Activated CD4-positive, alpha-beta T cell treated with anti-CD3 and anti-CD28 coated beads for 1 hour (primary cell): ENCODE data around the gene FOXN1.
"Not testable (repeated sequence)": the region's sequence is repeated elsewhere in the genome, so short reads cannot be mapped to it uniquely, and the experiment has no call there.

Experiments used
- DNase-seq: peaks from one replicate; pipeline ENCODE4 v3.0.0-alpha.2; 2020

Gene FOXN1

DNA sequence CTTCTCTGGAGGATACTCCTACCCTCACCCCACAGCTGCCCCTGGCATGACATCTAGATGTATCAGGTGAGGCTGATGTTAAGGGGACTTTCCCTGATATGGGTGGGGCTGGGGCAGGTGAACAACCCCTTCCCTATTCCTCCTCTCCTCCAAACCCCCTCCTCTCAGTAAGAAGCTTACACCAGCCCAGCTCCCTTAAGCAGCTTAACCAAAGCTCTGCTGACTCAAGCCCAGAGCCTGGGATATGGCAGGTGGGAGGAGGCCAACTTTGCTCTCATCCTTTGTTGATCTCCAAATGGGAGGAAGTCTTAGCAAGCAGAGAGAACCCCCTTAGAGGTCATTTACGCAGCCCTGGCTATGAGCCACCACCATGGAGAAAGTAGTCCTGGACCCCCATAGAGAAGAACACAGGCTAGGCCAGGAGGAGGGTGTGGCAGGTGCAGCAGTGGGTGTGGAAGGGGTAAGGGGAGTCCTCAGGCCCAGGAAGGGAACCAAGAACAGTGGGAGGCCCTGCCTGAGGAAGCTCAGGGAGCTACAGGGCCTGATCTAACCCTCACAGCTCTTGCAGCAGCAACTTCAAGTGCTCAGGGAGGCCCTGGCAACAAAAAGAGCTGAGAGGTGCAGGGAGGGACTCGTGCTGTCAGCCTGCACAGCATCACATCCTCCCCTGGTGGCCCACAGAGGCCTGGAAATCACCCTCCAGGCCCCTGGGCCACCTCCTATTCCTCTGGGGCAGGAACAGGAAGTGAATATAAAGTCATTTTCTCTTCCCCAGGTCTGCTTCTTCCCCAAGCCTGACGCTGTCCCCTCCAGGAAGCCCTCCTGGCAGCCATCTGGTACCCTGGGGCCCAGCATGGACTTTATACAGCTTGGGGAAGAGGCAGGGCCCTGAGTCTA lies 43.3 kb downstream of the FOXN1 start:
- DNase-seq = peak; percentile 29

DNA sequence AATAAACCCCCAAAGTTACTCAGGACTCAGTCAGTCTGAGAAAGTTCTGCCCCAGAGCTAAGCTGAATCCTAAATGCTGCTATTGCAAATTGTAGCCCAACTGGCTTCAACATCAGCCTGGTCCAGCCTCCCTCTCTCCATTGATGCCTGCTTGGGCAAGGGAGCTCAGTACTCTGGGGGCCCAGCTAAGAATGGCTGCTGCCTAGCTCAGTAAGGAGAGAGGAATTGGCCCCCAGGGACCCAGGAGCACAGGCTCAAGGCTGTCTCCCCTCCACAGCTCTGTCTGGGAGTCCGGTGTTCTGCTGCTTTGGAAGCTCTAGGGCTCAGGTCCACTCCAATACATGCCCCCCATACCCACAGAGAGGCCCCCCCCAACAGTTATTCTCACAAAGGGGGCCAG lies 44.7 kb downstream of the FOXN1 start:
- no peak for DNase-seq

- no peak for DNase-seq
These were observed 45.5 kb downstream of the FOXN1 start for GRCh38 chr17:28551421-28552175.

- peak; percentile 60 for DNase-seq
These were observed 46.2 kb downstream of the FOXN1 start, which contains the start of gene UNC119 for GRCh38 chr17:28552176-28552999. Gene UNC119, minus strand, starts transcription at chr17:28552624. Its CDS starts 67 bp downstream, at chr17:28552557.

- no peak for DNase-seq
These were observed 46.9 kb downstream of the FOXN1 start for GRCh38 chr17:28553000-28553505.

- DNase-seq = no peak
These were observed 48.4 kb downstream of the FOXN1 start for GRCh38 chr17:28554565-28554964.

GRCh38 chr17:28555022-28555421 lies 48.9 kb downstream of the FOXN1 start:
- DNase-seq = no peak

GRCh38 chr17:28563475-28563874 lies 57.3 kb downstream of the FOXN1 start:
- no peak for DNase-seq

- DNase-seq = no peak
These were observed 61.5 kb downstream of the FOXN1 start for GRCh38 chr17:28567604-28568003.

DNA sequence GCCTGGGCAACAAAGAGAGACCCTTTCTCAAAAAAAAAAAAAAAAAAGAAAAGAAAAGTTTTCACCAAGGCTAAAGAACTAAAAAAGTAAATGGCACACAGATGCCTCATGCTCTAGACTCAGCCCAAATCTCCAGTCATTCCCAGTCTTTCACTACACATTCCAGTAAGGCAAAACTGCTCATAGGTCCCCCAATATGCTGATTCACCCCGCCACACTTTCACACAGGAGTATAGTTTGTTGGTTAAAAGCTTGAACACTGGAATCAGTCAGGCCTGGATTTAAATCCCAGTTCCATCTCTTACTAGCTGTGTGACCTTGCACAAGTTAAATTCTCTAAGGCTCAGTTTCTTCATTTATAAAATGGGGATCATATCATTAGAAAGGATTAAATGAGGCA lies 63.3 kb downstream of the FOXN1 start:
- DNase-seq = no peak

DNA sequence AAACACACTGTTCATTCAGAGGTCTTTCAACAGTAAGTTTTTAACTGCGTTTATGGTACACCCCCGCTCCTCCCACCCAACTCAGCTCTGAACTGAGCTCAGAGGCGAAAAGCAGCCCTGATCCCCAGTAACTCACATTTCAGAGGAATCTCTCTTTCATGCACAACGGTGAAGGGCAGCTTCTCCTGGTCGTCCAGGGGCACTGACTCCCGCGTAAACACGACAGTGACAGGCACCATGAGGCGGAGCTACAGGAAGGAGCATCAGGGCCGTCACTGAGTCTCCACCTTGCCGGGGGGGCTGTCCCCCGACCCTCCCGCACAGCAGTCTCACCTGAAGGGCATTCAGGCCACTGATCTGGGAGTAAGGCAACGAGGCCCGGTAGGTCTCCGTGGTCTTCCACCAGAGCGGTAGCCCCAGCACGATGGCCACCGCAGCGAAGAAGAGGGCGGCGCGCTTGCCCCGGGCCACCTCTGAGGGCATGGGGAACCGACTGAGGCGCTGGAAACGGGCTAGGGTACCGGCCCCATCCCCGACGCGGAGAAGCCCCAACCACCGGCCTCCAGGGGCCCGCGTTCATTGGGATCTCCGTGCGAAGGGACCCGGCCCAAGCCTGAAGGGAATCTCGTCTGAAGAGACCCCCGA lies 64.7 kb downstream of the FOXN1 start:
- DNase-seq = peak; percentile 31

DNA sequence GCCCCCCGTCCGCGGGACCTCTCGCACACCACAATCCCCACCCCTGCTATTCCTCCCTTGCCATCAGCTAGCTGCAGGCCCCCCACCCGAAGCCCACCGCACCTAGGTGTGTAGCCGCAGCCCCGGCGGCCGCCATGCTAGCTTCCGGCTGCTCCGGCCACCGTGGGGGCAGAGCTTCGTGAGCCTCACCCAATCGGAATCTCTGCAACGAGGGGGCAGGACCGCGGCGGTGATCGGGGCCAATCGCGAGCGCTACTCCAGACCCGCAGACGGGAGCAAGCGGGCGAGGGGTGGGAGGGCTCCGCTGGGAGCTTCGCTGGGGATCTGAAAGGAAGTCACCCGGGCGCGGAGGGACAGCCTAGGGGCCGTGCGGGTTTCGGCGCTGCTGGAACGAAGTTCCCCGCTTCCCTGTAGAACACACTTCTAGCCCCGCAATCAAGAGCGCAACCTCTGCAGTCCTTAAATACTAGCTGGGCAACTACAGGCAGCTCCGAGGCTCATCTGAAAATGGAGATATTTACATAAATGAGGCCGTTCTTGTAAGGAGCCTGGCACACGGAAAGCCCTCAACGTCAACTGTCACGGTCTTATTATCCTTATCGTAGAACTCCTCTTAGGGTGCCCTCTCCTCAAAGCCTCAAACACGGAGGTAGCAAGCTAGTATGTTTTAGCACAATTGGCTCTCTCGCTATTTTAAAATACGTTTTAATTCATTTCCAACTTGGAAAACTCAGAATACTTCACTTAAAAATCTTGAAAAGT lies 65.4 kb downstream of the FOXN1 start, which contains the start of gene PIGS:
TSS of gene PIGS (minus strand) at position 164 of the 762 bp plus-strand sequence. CDS start at position 136, 28 bp downstream.
- DNase-seq = peak; percentile 85

- no peak for DNase-seq
These were observed 66.3 kb downstream of the FOXN1 start for GRCh38 chr17:28572259-28573039.

DNA sequence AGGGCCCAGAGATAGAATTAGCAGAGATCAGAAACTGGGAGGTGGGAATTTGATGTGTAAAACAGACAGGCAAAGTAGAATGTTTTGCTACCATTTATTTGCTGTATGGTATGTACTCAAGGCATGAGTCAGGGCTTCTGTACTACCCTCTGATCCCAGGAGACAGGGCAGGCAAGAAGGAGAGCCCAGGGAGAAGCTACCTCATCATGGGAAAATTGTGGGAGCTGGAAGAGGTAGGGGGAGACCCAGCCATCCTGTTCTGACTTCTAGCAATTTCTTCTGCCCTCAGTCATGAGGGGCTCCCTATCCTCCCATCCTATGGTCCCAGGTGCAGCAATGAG lies 66.9 kb downstream of the FOXN1 start:
- DNase-seq = no peak

DNA sequence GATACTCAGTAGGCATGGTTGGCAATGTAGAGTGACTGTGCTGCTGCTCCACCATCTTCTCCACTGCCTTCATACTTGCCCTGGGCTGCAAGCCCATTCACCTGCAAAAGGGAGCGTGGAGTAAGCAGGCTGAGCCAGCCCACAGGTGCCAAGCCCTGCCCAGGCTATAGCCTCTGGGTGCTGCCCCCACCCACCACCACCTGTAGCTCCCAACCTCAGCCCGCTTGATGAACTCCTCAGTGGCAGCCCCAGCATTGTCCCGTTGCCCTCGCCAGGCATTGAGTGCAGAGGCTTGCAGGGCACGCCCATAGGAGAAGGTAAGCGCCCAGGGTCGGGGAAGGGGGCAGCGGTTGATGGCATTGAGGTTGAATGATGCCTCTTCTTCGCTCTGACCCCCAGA lies 67.4 kb downstream of the FOXN1 start:
- DNase-seq = no peak

DNA sequence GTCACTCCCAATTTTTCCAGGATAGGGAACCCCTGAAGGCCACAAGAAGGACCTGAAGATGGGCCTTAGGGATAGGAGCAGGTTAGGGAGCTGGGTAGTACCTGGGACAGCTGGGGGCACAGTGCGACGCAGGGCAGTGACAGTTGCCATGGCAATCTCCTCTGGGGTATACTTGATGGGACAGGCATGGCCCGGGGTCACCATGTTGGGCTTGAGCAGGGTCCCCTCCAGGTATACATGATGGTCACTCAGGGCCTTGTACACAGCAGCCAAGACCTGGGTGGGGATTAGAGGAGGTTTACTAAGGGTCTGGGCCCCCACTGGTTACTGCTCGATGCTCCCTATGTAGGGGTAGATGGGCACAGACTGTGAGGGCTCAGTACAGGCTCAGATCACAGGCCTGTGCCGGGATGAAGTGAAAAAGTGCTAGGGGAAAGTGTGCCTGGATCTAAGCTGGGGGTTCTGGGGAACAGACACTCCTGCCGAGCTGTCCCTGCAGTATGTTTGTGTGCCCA lies 67.9 kb downstream of the FOXN1 start:
- no peak for DNase-seq

DNA sequence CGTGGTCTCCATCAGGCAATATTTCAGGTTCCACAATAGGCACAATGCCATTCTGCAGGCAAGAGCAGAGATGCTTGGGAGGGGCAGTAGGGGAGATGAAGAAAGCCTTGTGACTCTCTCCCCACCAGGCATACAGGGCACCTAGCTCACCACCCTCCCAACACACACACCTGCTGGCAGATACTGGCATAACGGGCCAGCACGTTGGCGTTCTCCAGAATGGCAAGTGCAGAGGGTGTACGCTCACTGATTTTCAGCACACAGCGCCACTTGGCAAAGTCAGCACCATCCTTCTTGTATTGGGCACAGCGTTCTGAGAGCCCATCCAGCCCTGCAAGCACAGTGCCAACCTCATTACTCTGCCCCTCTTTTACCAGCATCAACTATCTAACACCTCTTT lies 68.4 kb downstream of the FOXN1 start:
- no peak for DNase-seq

- no peak for DNase-seq
These were observed 69.1 kb downstream of the FOXN1 start for GRCh38 chr17:28575126-28575795.

GRCh38 chr17:28576016-28576415 lies 69.9 kb downstream of the FOXN1 start:
- not testable (repeated sequence) for DNase-seq
